ENCODE measurements around the gene SIVA1.
A peak's percentile ranks its signal among the peaks of the same experiment; 100 is the strongest.

Gene SIVA1

DNA sequence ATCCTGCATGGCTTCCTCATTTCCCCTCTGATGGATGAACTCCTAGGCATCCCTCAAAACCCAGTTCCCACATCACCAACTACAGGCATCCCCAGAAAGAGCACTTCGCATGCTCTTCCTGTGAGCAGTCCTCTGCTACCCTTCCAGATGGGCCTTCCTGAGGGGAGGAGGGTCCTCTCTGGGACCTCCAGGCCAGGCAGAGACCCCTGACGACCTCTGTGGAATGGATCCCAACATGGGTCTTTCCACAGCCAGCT lies 40.7 kb downstream of the SIVA1 start:
- H3K27me3 ChIP-seq (replicated peaks; ENCODE audit: control insufficient read depth, insufficient read depth, low read length): no peaks in the 10 kb centered on the region

DNA sequence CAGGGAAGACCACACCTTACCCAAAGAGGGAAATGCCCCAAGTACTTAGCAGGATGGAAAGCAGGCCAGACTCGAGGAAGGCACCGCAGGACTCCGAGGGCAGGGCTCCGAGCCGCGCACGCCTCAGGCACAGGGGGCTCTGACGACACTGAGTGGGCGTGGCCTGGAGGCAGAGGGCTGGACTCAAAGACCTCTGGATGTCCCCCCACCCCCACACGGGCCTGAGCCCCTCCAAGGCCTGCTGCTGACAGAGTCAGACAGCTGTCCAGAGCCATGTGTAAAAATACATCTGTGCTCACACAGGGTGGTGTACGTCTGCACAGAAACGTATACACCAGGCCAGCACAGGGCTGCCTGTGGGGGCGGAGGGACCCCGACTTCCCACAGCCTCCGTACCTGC lies 41.2 kb downstream of the SIVA1 start:
- H3K9ac ChIP-seq (ENCODE audit: low read length): peak overlapping the region; percentile 85
- peaks cover 21% of the 10 kb centered on the region for H3K36me3 ChIP-seq (ENCODE audit: control insufficient read depth, insufficient read depth, low read length, severe bottlenecking)
- peak; percentile 85 for DNase-seq (ENCODE audit: low read depth)
- peaks cover 52% of the 10 kb centered on the region for H3K4me1 ChIP-seq (ENCODE audit: control insufficient read depth, insufficient read depth, low read length)
- peak overlapping the region; percentile 81 for H3K4me3 ChIP-seq (ENCODE audit: low read length)
- H3K27me3 ChIP-seq (replicated peaks; ENCODE audit: control insufficient read depth, insufficient read depth, low read length): no peaks in the 10 kb centered on the region
- no peaks in the 10 kb centered on the region for H3K9me3 ChIP-seq (ENCODE audit: control insufficient read depth, low read length)

More for the DNA sequence above, 40.7 kb downstream of the SIVA1 start:
- H3K36me3 ChIP-seq (ENCODE audit: control insufficient read depth, insufficient read depth, low read length, severe bottlenecking): peaks cover 21% of the 10 kb centered on the region
- H3K4me3 ChIP-seq (ENCODE audit: low read length): peak overlapping the region; percentile 81
- peak overlapping the region; percentile 85 for H3K9ac ChIP-seq (ENCODE audit: low read length)
- H3K4me1 ChIP-seq (ENCODE audit: control insufficient read depth, insufficient read depth, low read length): peaks cover 47% of the 10 kb centered on the region
- DNase-seq (ENCODE audit: low read depth): no peak
- H3K9me3 ChIP-seq (ENCODE audit: control insufficient read depth, low read length): no peaks in the 10 kb centered on the region

DNA sequence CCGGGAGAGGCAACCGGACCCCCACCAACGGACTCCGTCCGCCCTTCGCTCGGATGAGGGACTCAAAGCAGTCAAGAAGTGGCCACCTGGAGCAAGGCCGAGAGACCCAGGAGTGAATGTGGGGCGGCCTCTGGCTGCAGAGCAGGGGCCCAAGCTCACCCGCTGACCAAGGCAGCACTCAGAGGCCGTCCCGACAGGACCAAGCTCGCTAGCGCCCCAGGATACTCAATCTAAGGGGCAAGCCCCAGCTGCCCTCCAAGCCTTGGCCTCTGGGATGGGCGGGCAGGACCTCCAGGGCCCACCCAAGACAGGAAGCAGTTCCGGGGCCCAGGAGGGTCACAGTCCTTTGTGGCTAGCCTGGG lies 41.7 kb downstream of the SIVA1 start:
- H3K27me3 ChIP-seq (replicated peaks; ENCODE audit: control insufficient read depth, insufficient read depth, low read length): no peaks in the 10 kb centered on the region
- DNase-seq (ENCODE audit: low read depth): peak; percentile 62
- peaks cover 18% of the 10 kb centered on the region for H3K36me3 ChIP-seq (ENCODE audit: control insufficient read depth, insufficient read depth, low read length, severe bottlenecking)
- H3K4me3 ChIP-seq (ENCODE audit: low read length): peak overlapping the region; percentile 81
- peaks cover 57% of the 10 kb centered on the region for H3K4me1 ChIP-seq (ENCODE audit: control insufficient read depth, insufficient read depth, low read length)
- peak overlapping the region; percentile 85 for H3K9ac ChIP-seq (ENCODE audit: low read length)
- H3K9me3 ChIP-seq (ENCODE audit: control insufficient read depth, low read length): no peaks in the 10 kb centered on the region

DNA sequence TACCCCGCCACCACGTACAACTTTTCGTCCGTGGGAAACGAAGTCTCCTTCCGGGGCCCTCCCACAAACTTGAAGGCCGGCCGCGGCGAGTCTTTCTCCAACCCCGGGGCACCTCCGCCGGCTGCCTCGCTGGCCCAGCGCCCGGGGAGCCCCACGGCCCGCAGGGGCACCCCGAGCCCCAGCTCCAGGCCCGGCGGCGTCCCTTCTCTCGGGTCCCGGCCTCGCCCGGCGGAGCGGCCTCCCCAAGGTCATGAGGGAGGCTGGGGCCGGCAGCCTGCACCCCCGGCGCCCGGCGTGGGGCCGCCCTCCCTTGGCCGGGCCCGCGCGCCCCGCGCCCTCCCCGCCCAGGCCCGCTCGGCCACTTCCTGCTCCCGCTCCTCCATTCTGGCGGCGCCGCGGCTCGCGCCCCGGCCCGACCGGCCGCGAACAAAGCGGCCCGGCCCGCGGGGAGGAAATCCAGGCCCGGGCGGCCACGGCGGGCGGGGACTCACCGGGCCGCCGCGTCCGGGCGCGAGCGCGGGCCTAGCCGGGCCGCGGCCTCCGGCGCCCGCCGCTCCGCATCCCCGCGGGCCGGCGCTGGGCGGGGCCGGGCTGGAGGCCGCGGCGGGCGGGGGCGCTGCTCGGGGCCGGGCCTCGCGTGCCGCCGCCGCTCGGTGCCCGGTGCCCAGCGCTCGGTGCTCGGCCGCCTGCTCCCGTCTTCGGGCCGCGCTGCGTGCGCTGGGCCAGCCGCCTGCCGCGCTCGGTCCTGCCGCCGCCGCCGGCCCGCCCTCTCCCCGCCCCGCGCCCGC lies 42.2 kb downstream of the SIVA1 start, which contains the start of gene AKT1:
Gene AKT1, minus strand, starts transcription at position 756 of the 788 bp plus-strand sequence. CDS start 3,105 bp downstream, outside the sequence.
- peak; percentile 64 for DNase-seq (ENCODE audit: low read depth)
- no peaks in the 10 kb centered on the region for H3K27me3 ChIP-seq (replicated peaks; ENCODE audit: control insufficient read depth, insufficient read depth, low read length)

DNA sequence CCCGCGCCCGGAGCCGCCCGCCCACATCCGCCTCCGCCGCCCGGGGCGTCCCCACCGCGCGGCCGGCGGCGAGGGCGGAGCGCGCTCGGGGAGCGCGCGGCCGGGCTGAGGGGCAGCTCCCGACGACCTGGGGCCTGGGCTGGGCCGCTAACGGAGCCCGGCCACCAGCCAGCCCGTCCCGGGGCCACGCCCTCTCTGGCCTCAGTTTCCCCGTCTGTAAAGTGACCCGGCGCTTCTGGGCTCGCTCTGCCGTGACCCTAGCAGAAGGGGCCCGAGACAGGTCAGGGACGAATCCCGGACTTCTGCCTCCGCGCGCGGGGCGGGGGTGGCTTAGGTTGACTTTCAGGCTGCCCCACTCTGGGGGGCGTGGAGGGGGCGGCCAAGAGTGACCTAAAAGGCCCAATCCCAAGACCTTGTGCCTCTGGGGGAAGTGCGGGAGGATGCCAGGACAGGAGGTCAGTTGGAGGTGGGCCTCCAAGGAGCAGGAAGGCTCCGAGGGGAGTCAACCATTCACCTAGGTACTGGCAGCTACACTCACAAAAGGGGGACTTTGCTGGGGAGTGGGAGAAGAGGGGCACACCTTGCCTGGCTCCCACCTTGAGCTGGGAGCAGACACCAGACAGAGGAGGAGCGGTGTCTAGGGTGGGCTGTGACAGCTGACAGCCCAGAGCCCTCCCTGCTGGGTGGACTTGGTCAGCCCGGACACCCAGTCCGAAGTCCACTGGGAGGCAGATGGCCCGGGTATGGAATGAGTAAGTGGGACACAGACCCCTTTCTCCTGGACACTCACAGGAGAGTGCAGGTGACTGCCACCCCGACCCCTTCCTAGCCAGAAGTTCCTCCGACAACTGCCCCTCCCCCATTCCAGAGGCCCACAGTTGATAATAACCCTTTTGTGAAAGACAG lies 43.1 kb downstream of the SIVA1 start:
- peak overlapping the region; percentile 73 for H3K4me3 ChIP-seq (ENCODE audit: low read length)
- H3K9me3 ChIP-seq (ENCODE audit: control insufficient read depth, low read length): no peaks in the 10 kb centered on the region
- DNase-seq (ENCODE audit: low read depth): peak; percentile 84
- H3K4me1 ChIP-seq (ENCODE audit: control insufficient read depth, insufficient read depth, low read length): peaks cover 62% of the 10 kb centered on the region
- no peaks in the 10 kb centered on the region for H3K27me3 ChIP-seq (replicated peaks; ENCODE audit: control insufficient read depth, insufficient read depth, low read length)
- H3K9ac ChIP-seq (ENCODE audit: low read length): peak overlapping the region; percentile 86
- peaks cover 9% of the 10 kb centered on the region for H3K36me3 ChIP-seq (ENCODE audit: control insufficient read depth, insufficient read depth, low read length, severe bottlenecking)

More for the DNA sequence above, 42.2 kb downstream of the SIVA1 start, which contains the start of gene AKT1:
- H3K36me3 ChIP-seq (ENCODE audit: control insufficient read depth, insufficient read depth, low read length, severe bottlenecking): peaks cover 14% of the 10 kb centered on the region
- peaks cover 61% of the 10 kb centered on the region for H3K4me1 ChIP-seq (ENCODE audit: control insufficient read depth, insufficient read depth, low read length)
- peak within 1 kb of the TSS; percentile 86 for H3K9ac ChIP-seq (ENCODE audit: low read length)
- H3K9me3 ChIP-seq (ENCODE audit: control insufficient read depth, low read length): no peaks in the 10 kb centered on the region
- peak within 1 kb of the TSS; percentile 81 for H3K4me3 ChIP-seq (ENCODE audit: low read length)

DNA sequence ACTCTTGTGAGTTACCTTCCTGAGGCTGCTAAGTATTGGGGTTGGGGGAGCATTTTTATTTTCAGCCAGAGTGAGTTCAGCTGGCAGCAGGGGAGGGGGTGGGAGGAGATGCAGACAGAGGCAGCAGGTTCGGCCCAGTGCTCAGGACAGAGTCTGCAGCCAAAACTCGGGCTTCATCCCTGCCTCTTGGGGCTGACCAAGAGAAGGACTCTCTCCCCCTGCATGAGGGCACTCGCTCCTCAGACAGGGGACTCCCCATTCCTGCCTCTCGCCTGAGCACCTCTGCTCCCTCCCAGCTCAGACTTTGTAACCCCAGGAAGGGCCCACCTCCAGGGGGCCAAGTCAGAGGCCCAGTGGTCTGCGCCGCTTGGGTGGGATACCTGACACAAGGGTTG lies 43.7 kb downstream of the SIVA1 start:
- Histone ChIP-seq H3K27me3 (replicated peaks; ENCODE audit: control insufficient read depth, insufficient read depth, low read length) (no peaks in the 10 kb centered on the region), H3K9me3 (ENCODE audit: control insufficient read depth, low read length) (no peaks in the 10 kb centered on the region), H3K4me3 (ENCODE audit: low read length) (no peak overlapping the region), H3K36me3 (ENCODE audit: control insufficient read depth, insufficient read depth, low read length, severe bottlenecking) (peaks cover 3% of the 10 kb centered on the region), H3K4me1 (ENCODE audit: control insufficient read depth, insufficient read depth, low read length) (peaks cover 69% of the 10 kb centered on the region), H3K9ac (ENCODE audit: low read length) (no peak overlapping the region)
- DNase-seq (ENCODE audit: low read depth): no peak

DNA sequence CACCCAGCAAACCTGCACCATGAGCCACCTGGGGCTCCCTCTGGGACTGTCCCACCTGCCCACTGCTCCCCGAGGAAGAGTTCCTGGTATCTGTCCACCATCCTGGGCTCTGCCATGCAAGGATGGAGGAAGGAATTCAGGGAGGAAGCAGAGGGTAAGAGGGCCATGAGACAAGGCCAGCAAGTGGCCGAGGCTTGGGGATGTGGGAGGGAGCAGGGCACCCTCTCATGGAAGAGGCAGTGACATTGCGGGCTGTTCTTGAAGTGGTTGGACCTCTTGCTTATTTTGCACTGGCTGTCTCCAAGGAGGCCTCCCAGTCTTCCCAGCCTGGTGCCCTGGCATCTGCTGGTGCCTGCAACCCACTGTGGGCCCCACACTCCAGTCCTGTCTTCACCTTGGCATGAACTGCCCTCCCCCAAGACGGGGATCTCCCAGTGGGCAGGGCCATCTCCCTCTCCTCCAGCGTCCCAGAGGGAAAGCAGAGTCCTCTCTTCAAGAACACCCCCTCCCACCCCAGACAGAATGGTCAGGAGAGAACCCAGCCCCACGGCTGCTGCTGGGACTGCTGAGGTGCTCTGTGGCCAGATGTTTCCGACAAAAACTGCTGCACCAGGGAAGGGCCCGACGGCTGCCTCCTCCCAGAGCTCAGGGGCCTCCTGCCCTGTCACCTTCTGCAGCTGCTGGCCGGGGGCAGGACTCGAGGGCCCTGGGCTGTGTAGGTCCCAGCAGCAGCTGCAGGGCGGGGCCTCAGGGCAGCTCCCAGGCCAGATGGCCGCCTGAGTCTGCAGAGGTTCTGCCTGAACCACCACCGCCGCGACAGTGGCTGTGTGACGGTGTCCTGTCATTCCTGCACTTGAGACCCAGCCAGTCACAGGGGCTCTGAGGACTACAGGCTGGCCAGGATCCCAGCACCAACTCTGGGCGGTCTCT lies 44.4 kb downstream of the SIVA1 start:
- Histone ChIP-seq H3K27me3 (replicated peaks; ENCODE audit: control insufficient read depth, insufficient read depth, low read length) (no peaks in the 10 kb centered on the region), H3K9me3 (ENCODE audit: control insufficient read depth, low read length) (no peaks in the 10 kb centered on the region), H3K4me3 (ENCODE audit: low read length) (no peak overlapping the region), H3K4me1 (ENCODE audit: control insufficient read depth, insufficient read depth, low read length) (peaks cover 67% of the 10 kb centered on the region), H3K9ac (ENCODE audit: low read length) (peak overlapping the region; percentile 34), H3K36me3 (ENCODE audit: control insufficient read depth, insufficient read depth, low read length, severe bottlenecking) (no peaks in the 10 kb centered on the region)
- DNase-seq (ENCODE audit: low read depth): no peak

DNA sequence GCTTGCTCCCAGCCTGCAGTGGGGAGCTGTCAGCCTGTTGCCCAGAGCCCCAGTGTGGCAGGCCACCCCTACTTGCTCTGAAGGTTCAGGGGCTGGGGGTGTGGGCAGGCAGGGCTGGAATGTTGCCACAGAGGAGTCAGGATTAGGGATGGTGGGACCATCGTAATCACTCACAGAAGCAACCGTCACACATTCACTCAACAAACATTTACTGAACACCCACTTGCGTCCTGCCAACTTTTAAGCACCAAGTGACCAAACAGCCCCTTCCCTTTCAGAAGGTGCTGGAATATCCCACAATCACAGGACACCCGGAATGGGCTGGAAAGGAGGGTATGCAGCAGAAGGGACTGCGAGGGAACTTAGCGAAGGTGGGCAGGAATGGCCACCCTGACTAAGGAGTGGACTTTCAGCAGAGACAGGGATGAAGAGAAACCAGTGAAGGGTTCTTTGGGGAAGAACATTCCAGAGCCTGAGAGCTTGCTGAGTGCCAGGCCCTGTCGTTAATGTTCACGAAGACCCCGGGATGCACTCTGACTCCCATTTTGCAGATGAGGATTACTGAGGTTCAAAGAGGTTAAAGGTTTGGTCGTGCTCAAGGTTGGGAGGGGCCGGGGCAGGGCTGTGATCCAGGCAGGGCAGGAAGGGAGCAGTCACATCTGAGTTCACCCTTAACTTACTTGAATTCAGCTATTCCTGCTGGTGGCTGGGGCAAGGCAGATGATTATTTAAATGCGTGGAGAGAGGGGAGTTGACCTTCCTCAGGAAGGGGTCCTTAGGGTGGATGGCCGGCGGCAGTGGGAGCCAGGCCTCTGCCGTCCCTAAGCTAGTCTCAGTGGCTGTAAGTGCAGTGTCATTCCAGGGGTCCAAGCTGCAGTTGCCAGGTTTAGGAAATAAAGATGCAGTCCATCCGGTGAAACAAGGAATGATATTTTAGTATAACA lies 45.6 kb downstream of the SIVA1 start:
- H3K4me1 ChIP-seq (ENCODE audit: control insufficient read depth, insufficient read depth, low read length): peaks cover 55% of the 10 kb centered on the region
- peak overlapping the region; percentile 91 for H3K9ac ChIP-seq (ENCODE audit: low read length)
- no peak for DNase-seq (ENCODE audit: low read depth)
- no peak overlapping the region for H3K4me3 ChIP-seq (ENCODE audit: low read length)
- H3K9me3 ChIP-seq (ENCODE audit: control insufficient read depth, low read length): no peaks in the 10 kb centered on the region
- H3K27me3 ChIP-seq (replicated peaks; ENCODE audit: control insufficient read depth, insufficient read depth, low read length): no peaks in the 10 kb centered on the region
- no peaks in the 10 kb centered on the region for H3K36me3 ChIP-seq (ENCODE audit: control insufficient read depth, insufficient read depth, low read length, severe bottlenecking)

DNA sequence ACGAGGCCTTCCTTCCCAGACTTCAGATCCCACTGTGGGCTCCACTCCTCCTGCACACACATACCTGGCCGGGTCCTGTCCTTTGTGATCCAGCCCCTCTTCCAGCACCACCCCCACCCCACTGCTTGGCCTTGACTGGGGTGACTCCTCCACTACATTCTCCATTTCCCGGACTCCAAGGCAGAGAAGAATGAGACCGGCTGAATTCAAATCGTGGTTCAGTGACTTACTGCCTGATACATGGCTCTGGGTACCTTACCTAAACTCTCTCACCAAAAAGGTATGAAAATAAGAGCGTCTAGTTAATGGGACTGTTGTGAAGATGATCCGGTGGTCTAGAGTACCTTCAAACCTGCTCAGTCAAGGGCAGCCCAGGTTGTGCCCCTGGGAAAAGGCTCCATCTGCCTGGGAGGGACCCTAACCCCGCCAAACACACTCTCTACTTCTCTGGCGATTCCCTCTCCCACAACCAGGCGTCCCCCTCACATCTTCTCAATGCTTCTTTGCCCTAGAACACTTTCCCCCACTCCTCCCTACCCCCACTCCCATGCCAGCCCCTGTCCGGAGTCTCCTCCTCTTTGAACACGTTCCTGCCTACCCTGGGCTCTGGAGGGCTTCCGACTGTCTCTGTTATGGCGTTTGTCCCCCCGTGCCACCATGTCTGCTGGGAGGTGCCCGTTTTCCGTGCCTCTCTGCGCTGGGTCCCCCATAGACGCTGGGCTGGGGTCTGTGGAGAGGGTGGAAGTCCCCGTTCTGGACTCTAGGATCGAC lies 46.5 kb downstream of the SIVA1 start:
- H3K9me3 ChIP-seq (ENCODE audit: control insufficient read depth, low read length): no peaks in the 10 kb centered on the region
- no peaks in the 10 kb centered on the region for H3K36me3 ChIP-seq (ENCODE audit: control insufficient read depth, insufficient read depth, low read length, severe bottlenecking)
- peak overlapping the region; percentile 79 for H3K4me3 ChIP-seq (ENCODE audit: low read length)
- peaks cover 47% of the 10 kb centered on the region for H3K4me1 ChIP-seq (ENCODE audit: control insufficient read depth, insufficient read depth, low read length)
- no peaks in the 10 kb centered on the region for H3K27me3 ChIP-seq (replicated peaks; ENCODE audit: control insufficient read depth, insufficient read depth, low read length)
- H3K9ac ChIP-seq (ENCODE audit: low read length): peak overlapping the region; percentile 91
- peak; percentile 47 for DNase-seq (ENCODE audit: low read depth)
